Anterior cingulate cortex (tissue), 58 donors: ENCODE data around the gene COX7B.
"Not testable (repeated sequence)": the region's sequence is repeated elsewhere in the genome, so short reads cannot be mapped to it uniquely, and the experiment has no call there.

Experiments used
- DNase-seq, 58 donors: peaks; one replicate each; lab custom pipeline; 2025; lab: John Stamatoyannopoulos, UW

The COX7B gene

GRCh38 chrX:77899081-77899828 lies at the start of gene COX7B:
TSS of gene COX7B (plus strand) at chrX:77899468. CDS start at chrX:77899554, 86 bp downstream.
- DNase-seq, result peak in 54 of 58 donors; percentile 1 to 95 (median 46)

GRCh38 chrX:77875372-77875771 lies 23.9 kb upstream of the COX7B start:
- no peak for DNase-seq

- DNase-seq, result not testable (repeated sequence)
These were observed 17.9 kb upstream of the COX7B start for GRCh38 chrX:77881418-77881817.

- DNase-seq, result no peak
These were observed 6.4 kb upstream of the COX7B start for GRCh38 chrX:77892887-77893286.

GRCh38 chrX:77893713-77894112 lies 5.6 kb upstream of the COX7B start:
- DNase-seq, result no peak

- DNase-seq, result peak; percentile 20 to 93 (median 83)
These were observed 4.1 kb upstream of the COX7B start, which contains the start of gene MAGT1 for GRCh38 chrX:77894921-77895886. TSS of gene MAGT1 (minus strand) at chrX:77895435. CDS start at chrX:77895410, 25 bp downstream.

- DNase-seq, result no peak
These were observed 1.4 kb downstream of the COX7B start for GRCh38 chrX:77900688-77901087.

- no peak for DNase-seq
These were observed 2.2 kb downstream of the COX7B start for GRCh38 chrX:77901506-77901905.

- peak; percentile 6 to 85 (median 74) for DNase-seq
These were observed 11.0 kb downstream of the COX7B start, which contains the start of gene ATP7A for GRCh38 chrX:77910108-77910840. TSS of gene ATP7A (plus strand) at chrX:77910693. CDS start at chrX:77971642, 60,949 bp downstream.

- DNase-seq, result no peak
These were observed 18.1 kb downstream of the COX7B start for GRCh38 chrX:77917294-77917933.

- no peak for DNase-seq
These were observed 19.3 kb downstream of the COX7B start for GRCh38 chrX:77918568-77918967.

GRCh38 chrX:77919370-77919769 lies 20.1 kb downstream of the COX7B start:
- DNase-seq, result not testable (repeated sequence)

GRCh38 chrX:77922787-77923186 lies 23.5 kb downstream of the COX7B start:
- no peak for DNase-seq

GRCh38 chrX:77924320-77924859 lies 25.1 kb downstream of the COX7B start:
- DNase-seq, result no peak

GRCh38 chrX:77925764-77926163 lies 26.5 kb downstream of the COX7B start:
- DNase-seq, result no peak

GRCh38 chrX:77930581-77930980 lies 31.3 kb downstream of the COX7B start:
- no peak for DNase-seq

GRCh38 chrX:77935886-77936285 lies 36.6 kb downstream of the COX7B start:
- DNase-seq, result no peak

- DNase-seq, result no peak
These were observed 37.0 kb downstream of the COX7B start for GRCh38 chrX:77936299-77936698.

GRCh38 chrX:77937291-77937690 lies 38.0 kb downstream of the COX7B start:
- no peak for DNase-seq
